Aorta (tissue), 5 donors: Measurements from ENCODE around the gene ATG5. TPM values are rescaled to one million over a fixed set of nuclear protein-coding genes. Genes with fewer than 3 reads are reported as not detected.

ENCODE experiments used
- ATAC-seq: fragments of 200-7000 bp; cut with Tn5 transposase; one replicate; pipeline ENCODE4 v1.9.1; 2022; ENCODE audit warnings: moderate library complexity; ENCODE audit not compliant: low FRiP score
- DNase-seq, 2 donors: peaks; one replicate each; pipeline ENCODE4 v3.0.0-alpha.2; 2020
- H3K27ac ChIP-seq, 2 donors: one replicate each; pipeline ENCODE4 v1.5.1; 2013; ENCODE audit warnings: low read length in 2 of 2, mild to moderate bottlenecking in 2 of 2, moderate library complexity in 2 of 2, control low read depth in 1 of 2, inconsistent platforms in 1 of 2, low read depth in 1 of 2
- H3K27me3 ChIP-seq, 2 donors: one replicate each; pipeline ENCODE4 v1.6.1; 2013; ENCODE audit warnings: control low read depth in 1 of 2, low read length in 1 of 2, mild to moderate bottlenecking in 1 of 2, moderate library complexity in 1 of 2; ENCODE audit not compliant: insufficient read depth in 2 of 2, control insufficient read depth in 1 of 2
- H3K36me3 ChIP-seq, 2 donors: one replicate each; pipeline ENCODE4 v1.6.1; 2013; ENCODE audit warnings: control low read depth in 1 of 2, low read length in 1 of 2, mild to moderate bottlenecking in 1 of 2; ENCODE audit not compliant: insufficient read depth in 2 of 2, control insufficient read depth in 1 of 2
- H3K4me1 ChIP-seq, 2 donors: one replicate each; pipeline ENCODE4 v1.6.1; 2013; ENCODE audit warnings: low read length in 2 of 2, control low read depth in 1 of 2, mild to moderate bottlenecking in 1 of 2, moderate library complexity in 1 of 2; ENCODE audit not compliant: insufficient read depth in 2 of 2, control insufficient read depth in 1 of 2
- H3K4me3 ChIP-seq, 2 donors: one replicate each; pipeline ENCODE4 v1.5.1; 2013; ENCODE audit warnings: low read length in 2 of 2, control low read depth in 1 of 2, mild to moderate bottlenecking in 1 of 2
- H3K9me3 ChIP-seq: one replicate; pipeline ENCODE4 v1.6.1; 2013; ENCODE audit warnings: mild to moderate bottlenecking, low read length; ENCODE audit not compliant: control insufficient read depth
- WGBS, 2 donors: extraction: QIAGEN DNeasy Blood & Tissue Kit; methylation state at CpG; one replicate each; pipeline ENCODE4 v1.1.7; 2013; 5-methylcytosine and 5-hydroxymethylcytosine counted together
- intact Hi-C, 2 donors: fragments of 100-400 bp; cut with DNase I; formaldehyde crosslinking; loops; one replicate each; pipeline versions ENCODE4 v1.14.2 to v1.15.0; 2022
- polyA plus RNA-seq, 2 donors: library from polyadenylated mRNA; stranded (reverse); fragments of 200-250 nt; gene quantifications; one replicate each; pipeline ENCODE4 v1.2.3, GENCODE V29; 2013
- total RNA-seq, 2 donors: library from RNA; stranded (reverse); fragmentation: NEBNext Ultra II Directional; extraction: Animal tissue kit (Norgen Biotek cat#: 25700); gene quantifications; one replicate each; pipeline ENCODE4 v1.2.1, GENCODE V29; 2021
- donor health status: healthy with polysubstance abuse.
- donor health status: Bipolar disorder and iron deficiency.
- donor health status: DM: no; HTN: no; CAD: no.
- donor health status: DM: no; HTN: no; CAD: no.
- donor health status: DM: yes; HTN: yes; CAD: no.

The ATG5 gene
- total and polyA plus RNA-seq, 4 donors = 17.5 to 34.6 (median 29.0) TPM

- Histone ChIP-seq H3K4me3 (no peak overlapping the region), H3K9me3 (no peaks in the 10 kb centered on the region), H3K36me3 (no peaks in the 10 kb centered on the region), H3K27ac (no peak overlapping the region), H3K4me1 (no peaks in the 10 kb centered on the region), H3K27me3 (no peaks in the 10 kb centered on the region)
- intact Hi-C loops = no loop called here
- ATAC-seq (no peak), DNase-seq (no peak)
- 94% methylated on average over 3 of the region's 3 CpGs for whole genome bisulfite sequencing, 2 donors
Measured at GRCh38 chr6:106161311-106161874, 164.2 kb downstream of the ATG5 start.

- DNase-seq (no peak), ATAC-seq (no peak)
- H3K9me3 ChIP-seq = no peaks in the 10 kb centered on the region
- no peaks in the 10 kb centered on the region for H3K27me3 ChIP-seq
- intact Hi-C loops = no loop called here
- WGBS, 2 donors = 72 to 89% methylated on average over 3 of the region's 3 CpGs
- no peaks in the 10 kb centered on the region for H3K4me1 ChIP-seq
- no peaks in the 10 kb centered on the region for H3K36me3 ChIP-seq
- no peak overlapping the region for H3K4me3 ChIP-seq
- H3K27ac ChIP-seq = no peak overlapping the region
Measured at GRCh38 chr6:106160189-106160588, 165.4 kb downstream of the ATG5 start.

DNA sequence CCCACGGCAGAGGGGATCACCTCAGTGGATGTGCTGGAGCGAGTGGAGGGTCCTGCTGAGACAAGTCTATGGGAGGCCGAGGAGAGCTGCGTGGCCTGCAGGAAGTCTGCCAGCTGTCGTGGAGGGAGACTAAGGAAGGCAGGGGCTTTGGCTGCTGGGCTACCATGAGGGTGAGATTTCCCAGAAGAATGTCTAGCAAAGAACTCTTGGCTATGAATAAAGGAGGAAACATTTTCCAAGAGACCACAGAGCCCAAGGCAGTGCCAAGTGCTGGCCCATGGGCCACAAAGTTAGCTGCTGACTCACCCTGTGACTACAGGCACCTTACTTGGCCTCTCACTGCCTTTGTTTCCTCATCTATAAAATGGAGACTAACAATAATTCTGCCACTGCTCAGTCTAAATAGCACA, 166.0 kb downstream of the ATG5 start:
- DNase-seq (no peak), ATAC-seq (no peak)
- no peaks in the 10 kb centered on the region for H3K4me1 ChIP-seq
- intact Hi-C loops = no loop called here
- H3K4me3 ChIP-seq = no peak overlapping the region
- no peaks in the 10 kb centered on the region for H3K9me3 ChIP-seq
- H3K27ac ChIP-seq = no peak overlapping the region
- no peaks in the 10 kb centered on the region for H3K36me3 ChIP-seq
- H3K27me3 ChIP-seq = no peaks in the 10 kb centered on the region
- WGBS, 2 donors = 62 to 78% methylated on average over 5 of the region's 5 CpGs

DNA sequence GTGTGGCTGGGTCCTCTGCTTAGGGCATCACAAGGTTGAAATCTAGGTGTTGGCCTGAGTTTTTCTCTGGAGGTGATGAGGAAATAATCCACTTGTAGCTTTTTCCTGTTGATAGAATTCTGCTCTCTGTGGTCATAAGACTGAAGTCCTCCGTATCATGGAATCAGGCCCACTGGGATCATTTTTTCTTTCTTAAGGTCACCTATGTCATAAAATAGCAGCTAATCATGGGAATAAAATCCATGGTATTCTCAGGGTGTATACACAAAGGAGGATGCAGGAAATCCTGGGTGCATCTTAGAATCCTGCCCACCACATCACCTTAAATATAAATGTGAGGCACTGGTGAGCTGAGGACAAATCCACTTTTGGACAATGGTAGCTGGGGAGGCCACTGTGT, 166.7 kb downstream of the ATG5 start:
- no peaks in the 10 kb centered on the region for H3K9me3 ChIP-seq
- H3K27ac ChIP-seq = no peak overlapping the region
- H3K36me3 ChIP-seq = no peaks in the 10 kb centered on the region
- WGBS, 2 donors = 39 to 81% methylated on average over 1 of the region's 1 CpG
- DNase-seq = no peak
- H3K4me3 ChIP-seq = no peak overlapping the region
- no peaks in the 10 kb centered on the region for H3K27me3 ChIP-seq
- no peak for ATAC-seq
- no peaks in the 10 kb centered on the region for H3K4me1 ChIP-seq
- intact Hi-C loops = no loop called here

- Histone ChIP-seq H3K4me3 (no peak overlapping the region), H3K27ac (no peak overlapping the region), H3K27me3 (no peaks in the 10 kb centered on the region), H3K36me3 (no peaks in the 10 kb centered on the region), H3K4me1 (no peaks in the 10 kb centered on the region), H3K9me3 (no peaks in the 10 kb centered on the region)
- DNase-seq = no peak
- ATAC-seq = no peak
- intact Hi-C loops = no loop called here
- 71 to 73% methylated on average over 3 of the region's 3 CpGs for WGBS, 2 donors
Measured at GRCh38 chr6:106156863-106157262, 168.7 kb downstream of the ATG5 start.

DNA sequence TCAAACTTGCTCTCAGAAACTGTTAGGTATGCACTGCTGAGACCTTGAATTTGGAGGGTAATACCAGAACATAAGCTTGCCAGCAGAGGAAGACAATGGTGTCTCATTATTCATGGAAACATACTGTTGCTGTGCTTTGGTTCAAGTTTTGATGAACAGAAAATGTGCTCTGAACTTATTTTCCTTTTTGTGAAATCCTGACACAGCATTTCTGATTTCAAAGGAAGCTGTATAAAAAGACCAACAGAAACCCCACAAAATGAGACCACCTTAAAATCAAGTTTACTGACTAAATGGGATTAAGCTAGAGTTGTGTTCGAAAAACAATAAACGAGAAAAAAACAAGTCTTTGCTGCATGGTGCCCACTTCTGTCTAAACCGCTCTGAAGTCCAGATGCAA, 169.1 kb downstream of the ATG5 start:
- H3K27ac ChIP-seq = no peak overlapping the region
- WGBS, 2 donors = 91 to 95% methylated on average over 3 of the region's 3 CpGs
- H3K4me1 ChIP-seq = no peaks in the 10 kb centered on the region
- no peaks in the 10 kb centered on the region for H3K27me3 ChIP-seq
- ATAC-seq (no peak), DNase-seq (no peak)
- intact Hi-C loops = no loop called here
- no peak overlapping the region for H3K4me3 ChIP-seq
- H3K36me3 ChIP-seq = no peaks in the 10 kb centered on the region
- H3K9me3 ChIP-seq = no peaks in the 10 kb centered on the region

DNA sequence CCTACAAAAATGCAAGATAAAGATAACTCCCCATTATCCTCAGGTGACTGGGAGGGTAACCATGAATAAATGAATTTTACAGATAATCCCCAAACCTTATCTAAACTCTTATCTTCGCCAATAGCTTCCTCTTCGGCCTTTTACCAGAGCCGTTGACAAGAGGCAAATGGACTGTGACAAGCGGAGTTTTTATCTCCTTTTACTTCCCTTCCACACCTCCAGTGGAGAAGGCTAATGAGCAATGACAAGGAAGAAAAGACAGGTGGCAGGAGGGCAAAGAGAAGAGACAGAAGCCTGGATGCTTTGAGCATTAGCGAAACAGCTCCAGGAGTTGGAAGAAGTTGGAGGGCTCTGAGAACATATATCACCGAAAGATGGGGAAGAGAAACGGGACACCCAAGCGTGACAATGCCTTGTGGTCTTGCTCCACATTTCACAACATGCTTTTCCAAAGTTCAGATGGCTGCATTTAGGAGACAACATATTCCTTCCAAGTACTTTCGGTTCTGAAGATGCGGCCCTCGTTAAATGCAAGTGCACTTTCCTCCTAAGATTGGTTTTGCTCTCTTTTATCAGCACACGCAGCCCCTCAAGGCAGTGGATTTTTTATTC, 170.2 kb downstream of the ATG5 start:
- ATAC-seq (no peak), DNase-seq (no peak)
- Histone ChIP-seq H3K9me3 (no peaks in the 10 kb centered on the region), H3K4me3 (no peak overlapping the region), H3K4me1 (no peaks in the 10 kb centered on the region), H3K27ac (no peak overlapping the region), H3K36me3 (no peaks in the 10 kb centered on the region), H3K27me3 (no peaks in the 10 kb centered on the region)
- intact Hi-C loops = no loop called here
- 83 to 85% methylated on average over 12 of the region's 12 CpGs for WGBS, 2 donors

GRCh38 chr6:106154326-106154725, 171.2 kb downstream of the ATG5 start:
- Histone ChIP-seq H3K4me3 (no peak overlapping the region), H3K27me3 (no peaks in the 10 kb centered on the region), H3K9me3 (no peaks in the 10 kb centered on the region), H3K27ac (no peak overlapping the region), H3K4me1 (no peaks in the 10 kb centered on the region), H3K36me3 (no peaks in the 10 kb centered on the region)
- ATAC-seq = no peak
- WGBS, 2 donors = 94 to 96% methylated on average over 8 of the region's 8 CpGs
- intact Hi-C loops = no loop called here
- no peak for DNase-seq

DNA sequence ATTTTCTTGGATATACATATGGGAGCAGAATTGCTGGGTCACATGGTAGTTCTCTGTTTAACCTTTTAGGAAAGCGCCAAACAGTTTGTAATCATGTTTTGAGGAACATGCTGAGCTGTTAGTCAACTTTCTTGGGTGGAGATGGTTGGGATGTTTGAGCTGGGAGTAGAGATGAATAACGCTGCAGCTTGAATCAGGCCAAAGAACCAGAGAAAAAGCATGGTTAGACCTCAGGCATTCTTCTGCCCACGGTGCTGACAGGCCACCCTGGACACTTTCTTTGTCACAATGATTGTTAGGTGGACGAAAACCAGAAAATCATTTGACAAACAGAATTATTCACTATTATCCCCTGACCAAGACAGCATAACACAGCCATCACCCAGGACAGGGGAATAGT, 172.6 kb downstream of the ATG5 start:
- ATAC-seq = no peak

More for the DNA sequence above, 172.6 kb downstream of the ATG5 start:
- H3K27ac ChIP-seq = no peak overlapping the region
- 76 to 82% methylated on average over 4 of the region's 4 CpGs for WGBS, 2 donors
- no peaks in the 10 kb centered on the region for H3K4me1 ChIP-seq
- no peaks in the 10 kb centered on the region for H3K27me3 ChIP-seq
- no peaks in the 10 kb centered on the region for H3K36me3 ChIP-seq
- no peak for DNase-seq
- H3K9me3 ChIP-seq = no peaks in the 10 kb centered on the region
- intact Hi-C loops = no loop called here
- H3K4me3 ChIP-seq = no peak overlapping the region
